ENCODE results near the gene WDR3. TPM values are rescaled to one million over a fixed set of nuclear protein-coding genes. Genes with fewer than 3 reads are reported as not detected.
A peak's percentile ranks its signal among the peaks of the same experiment; 100 is the strongest.

The WDR3 gene
- total RNA-seq, 1 experiment from 2014 or later, result 70.5 TPM

DNA sequence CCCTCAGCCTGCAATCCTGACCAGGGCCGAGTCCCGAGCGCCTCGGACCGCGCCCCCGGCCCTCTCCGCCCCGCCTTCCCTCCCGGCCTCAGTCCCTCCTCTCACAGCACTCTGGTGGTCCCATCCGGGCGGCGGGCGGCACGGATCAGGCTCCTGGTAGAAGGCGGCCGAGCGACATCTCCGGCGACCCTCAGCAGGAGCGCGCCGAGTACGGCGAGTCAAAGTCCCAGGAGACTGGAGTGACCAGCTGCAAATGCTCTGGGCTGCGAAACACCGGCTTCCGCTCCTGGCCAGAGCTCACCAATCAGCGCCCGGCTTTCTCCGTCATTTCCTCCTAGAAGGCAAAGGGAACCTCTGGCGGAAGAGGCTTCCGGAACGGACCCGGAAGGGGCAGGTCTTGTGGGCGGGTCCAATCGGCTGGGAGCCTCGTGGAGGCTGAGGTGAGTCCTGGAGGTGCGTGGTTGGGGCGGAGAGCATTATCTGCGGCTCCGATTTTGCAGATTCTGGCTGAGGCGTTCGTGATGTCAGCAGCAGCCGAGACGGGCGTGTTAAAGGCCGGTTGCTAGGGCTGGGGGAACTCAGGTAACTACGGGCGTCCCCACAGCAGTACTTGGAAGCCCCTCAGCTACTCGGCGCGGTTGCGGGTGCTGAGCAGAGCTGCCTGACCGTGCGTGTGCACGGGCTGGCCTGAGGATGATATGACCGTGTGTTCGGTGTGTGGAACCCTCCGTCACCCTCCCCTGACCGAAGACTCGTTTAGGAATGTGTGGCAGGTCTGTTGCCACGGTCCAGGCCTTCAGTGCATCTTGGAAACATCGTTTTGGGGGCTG lies at the start of gene WDR3, which contains the start of gene GDAP2 (continued):
- TF ChIP-seq YY1 (IDR thresholded peaks at IDR 0.05; ENCODE audit: extremely low read depth, insufficient replicate concordance, low read depth, low read length) (no peak), EZH2 (IDR thresholded peaks at IDR 0.05) (no peak), CEBPB (IDR thresholded peaks at IDR 0.05; ENCODE audit: low read depth) (no peak), EGR1 (IDR thresholded peaks at IDR 0.05; ENCODE audit: low read depth) (no peak), SIN3A (IDR thresholded peaks at IDR 0.05; ENCODE audit: low read depth) (peak; percentile 24; the same call in 1 of the 2 replicates)
- TF ChIP-seq, protein P1, sequence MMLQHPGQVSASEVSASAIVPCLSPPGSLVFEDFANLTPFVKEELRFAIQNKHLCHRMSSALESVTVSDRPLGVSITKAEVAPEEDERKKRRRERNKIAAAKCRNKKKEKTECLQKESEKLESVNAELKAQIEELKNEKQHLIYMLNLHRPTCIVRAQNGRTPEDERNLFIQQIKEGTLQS (IDR thresholded peaks at IDR 0.05), result no peak

DNA sequence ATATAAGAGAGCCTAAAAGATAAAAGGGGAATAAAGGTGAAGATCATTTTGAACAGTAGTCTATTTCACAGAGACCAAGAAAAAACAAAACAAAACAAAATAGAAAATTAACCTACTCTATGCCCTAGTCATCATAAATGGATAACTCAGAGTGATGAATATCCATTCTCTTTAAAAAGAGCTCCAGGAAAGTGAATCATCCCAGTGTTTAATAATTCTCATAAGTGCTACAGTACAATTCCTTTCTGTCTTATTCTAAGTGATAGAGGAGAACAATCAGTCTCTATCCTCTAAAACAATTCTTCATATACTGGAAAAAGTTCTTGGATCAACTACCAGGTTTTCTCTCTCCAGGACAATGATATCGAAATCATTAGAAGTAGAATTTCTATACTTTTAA lies 45.9 kb upstream of the WDR3 start:
- no TSS peak for BruUV-seq (replicated peaks)
- intact Hi-C loops (cut with micrococcal nuclease), result no loop called here
- ATAC-seq, result no peak
- Histone ChIP-seq H3K4me1 (ENCODE audit: control insufficient read depth in 1 of 2, insufficient read depth in 2 of 2, low read length in 2 of 2) (no peaks in the 10 kb centered on the region), H4K20me1 (ENCODE audit: insufficient read depth) (no peaks in the 10 kb centered on the region), H2AFZ (ENCODE audit: low read depth, low read length, poor library complexity, severe bottlenecking) (no peak overlapping the region), H3K9me3 (ENCODE audit: control insufficient read depth in 1 of 2, insufficient read depth in 1 of 2, low read depth in 1 of 2, low read length in 2 of 2) (no peaks in the 10 kb centered on the region), H3K9ac (ENCODE audit: low read length) (no peak overlapping the region), H3K36me3 (ENCODE audit: control insufficient read depth in 1 of 2, insufficient read depth in 2 of 2, low read length in 2 of 2) (peaks cover 0 to 4% of the 10 kb centered on the region in 2 experiments; a peak in 1 of 4 replicates), H3K79me2 (ENCODE audit: insufficient read depth, low read length) (no peaks in the 10 kb centered on the region), H3K9me2 (ENCODE audit: insufficient read depth) (no peaks in the 10 kb centered on the region), H3K4me3 (replicated peaks in 1 of 2; ENCODE audit: low read depth in 1 of 2, low read length in 2 of 2) (no peak overlapping the region), H3K27me3 (ENCODE audit: insufficient read depth, low read length) (no peaks in the 10 kb centered on the region), H3K4me2 (ENCODE audit: low read length) (no peak overlapping the region), H3K27ac (ENCODE audit: low read depth, low read length) (no peak overlapping the region)
- ChIA-PET POLR2A (no interaction called here), CTCF (interaction anchor here (1.2 kb wide), 1 partner anchor 12 kb away, joined by 3 read pairs; no protein-coding TSS in a partner anchor), RAD21 (ENCODE audit: low non-redundant PET in 1 of 2, low total read pairs in 2 of 2, uncharacterized antibody in 2 of 2, unreplicated experiment in 2 of 2) (no interaction called here)
- TF ChIP-seq, protein P2, sequence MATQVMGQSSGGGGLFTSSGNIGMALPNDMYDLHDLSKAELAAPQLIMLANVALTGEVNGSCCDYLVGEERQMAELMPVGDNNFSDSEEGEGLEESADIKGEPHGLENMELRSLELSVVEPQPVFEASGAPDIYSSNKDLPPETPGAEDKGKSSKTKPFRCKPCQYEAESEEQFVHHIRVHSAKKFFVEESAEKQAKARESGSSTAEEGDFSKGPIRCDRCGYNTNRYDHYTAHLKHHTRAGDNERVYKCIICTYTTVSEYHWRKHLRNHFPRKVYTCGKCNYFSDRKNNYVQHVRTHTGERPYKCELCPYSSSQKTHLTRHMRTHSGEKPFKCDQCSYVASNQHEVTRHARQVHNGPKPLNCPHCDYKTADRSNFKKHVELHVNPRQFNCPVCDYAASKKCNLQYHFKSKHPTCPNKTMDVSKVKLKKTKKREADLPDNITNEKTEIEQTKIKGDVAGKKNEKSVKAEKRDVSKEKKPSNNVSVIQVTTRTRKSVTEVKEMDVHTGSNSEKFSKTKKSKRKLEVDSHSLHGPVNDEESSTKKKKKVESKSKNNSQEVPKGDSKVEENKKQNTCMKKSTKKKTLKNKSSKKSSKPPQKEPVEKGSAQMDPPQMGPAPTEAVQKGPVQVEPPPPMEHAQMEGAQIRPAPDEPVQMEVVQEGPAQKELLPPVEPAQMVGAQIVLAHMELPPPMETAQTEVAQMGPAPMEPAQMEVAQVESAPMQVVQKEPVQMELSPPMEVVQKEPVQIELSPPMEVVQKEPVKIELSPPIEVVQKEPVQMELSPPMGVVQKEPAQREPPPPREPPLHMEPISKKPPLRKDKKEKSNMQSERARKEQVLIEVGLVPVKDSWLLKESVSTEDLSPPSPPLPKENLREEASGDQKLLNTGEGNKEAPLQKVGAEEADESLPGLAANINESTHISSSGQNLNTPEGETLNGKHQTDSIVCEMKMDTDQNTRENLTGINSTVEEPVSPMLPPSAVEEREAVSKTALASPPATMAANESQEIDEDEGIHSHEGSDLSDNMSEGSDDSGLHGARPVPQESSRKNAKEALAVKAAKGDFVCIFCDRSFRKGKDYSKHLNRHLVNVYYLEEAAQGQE (IDR thresholded peaks at IDR 0.05; ENCODE audit: low read depth), result no peak
- TF ChIP-seq FOSL1 (IDR thresholded peaks at IDR 0.05; ENCODE audit: low read depth) (no peak), EZH2 (IDR thresholded peaks at IDR 0.05) (no peak), RAD21 (IDR thresholded peaks at IDR 0.05; ENCODE audit: low read depth) (no peak)
- no peak for DNase-seq (ENCODE audit: low read depth, low spot score)
